HEK293T (cell line): ENCODE measurements around the gene TSKS.

Experiments
- CTCF ChIA-PET: fragments of 350-600 bp; formaldehyde crosslinking; extraction: SDS; loops from one replicate; lab custom pipeline; 2021; ENCODE audit warnings: antibody characterized with exemption, inconsistent platforms; lab: Yijun Ruan, JAX
- POLR2A ChIA-PET: fragments of 350-600 bp; formaldehyde crosslinking; extraction: SDS; loops from one replicate; lab custom pipeline; 2020; ENCODE audit warnings: antibody characterized with exemption, inconsistent platforms; lab: Yijun Ruan, JAX
- DNase-seq: peaks from one replicate; pipeline ENCODE4 v3.0.0; 2012; ENCODE audit warnings: mixed read lengths; ENCODE audit errors: extremely low spot score
- ARNT ChIP-seq: fragments of 450-650 bp; IDR thresholded peaks from 2 replicates; pipeline ENCODE4 v1.6.1; 2017; ENCODE audit warnings: mild to moderate bottlenecking
- BHLHE40 ChIP-seq: fragments of 450-650 bp; IDR thresholded peaks from 2 replicates; pipeline ENCODE4 v1.6.1; 2016; ENCODE audit warnings: mild to moderate bottlenecking, moderate library complexity, borderline replicate concordance
- CTBP1 ChIP-seq: fragments of 450-650 bp; IDR thresholded peaks from 2 replicates; pipeline ENCODE4 v1.6.1; 2016; ENCODE audit warnings: borderline replicate concordance
- ELF4 ChIP-seq: fragments of 450-650 bp; IDR thresholded peaks from 2 replicates; pipeline ENCODE4 v1.6.1; 2017; ENCODE audit warnings: antibody characterized with exemption
- FOXA1 ChIP-seq: fragments of 450-650 bp; IDR thresholded peaks from 2 replicates; pipeline ENCODE4 v1.6.1; 2016; ENCODE audit warnings: mild to moderate bottlenecking
- FOXK2 ChIP-seq: fragments of 450-650 bp; IDR thresholded peaks from 2 replicates; pipeline ENCODE4 v1.6.1; 2016; ENCODE audit warnings: mild to moderate bottlenecking
- FOXM1 ChIP-seq: fragments of 450-650 bp; IDR thresholded peaks from 2 replicates; pipeline ENCODE4 v1.6.1; 2017; ENCODE audit warnings: mild to moderate bottlenecking, borderline replicate concordance
- HDGF ChIP-seq: fragments of 450-650 bp; IDR thresholded peaks from 2 replicates; pipeline ENCODE4 v1.6.1; 2017; ENCODE audit warnings: antibody characterized with exemption, borderline replicate concordance
- L3MBTL2 ChIP-seq: fragments of 450-650 bp; conservative IDR thresholded peaks from 2 replicates; pipeline ENCODE4 v1.6.1; 2016; ENCODE audit warnings: mild to moderate bottlenecking
- LEF1 ChIP-seq: fragments of 450-650 bp; IDR thresholded peaks from 2 replicates; pipeline ENCODE4 v1.6.1; 2017; ENCODE audit warnings: mild to moderate bottlenecking, borderline replicate concordance
- NFRKB ChIP-seq: fragments of 450-650 bp; IDR thresholded peaks from 2 replicates; pipeline ENCODE4 v1.6.1; 2016; ENCODE audit warnings: mild to moderate bottlenecking, moderate library complexity
- SP1 ChIP-seq: fragments of 450-650 bp; IDR thresholded peaks from 2 replicates; pipeline ENCODE4 v1.6.1; 2017
- SUZ12 ChIP-seq: fragments of 450-650 bp; IDR thresholded peaks from 2 replicates; pipeline ENCODE4 v1.6.1; 2016; ENCODE audit warnings: mild to moderate bottlenecking
- TARDBP ChIP-seq: fragments of 450-650 bp; IDR thresholded peaks from 2 replicates; pipeline ENCODE4 v1.6.1; 2016
- ZNF384 ChIP-seq: fragments of 450-650 bp; IDR thresholded peaks from 2 replicates; pipeline ENCODE4 v1.6.1; 2016
- TF ChIP-seq, protein P1 (sequence below): fragments of 450-650 bp; IDR thresholded peaks from 2 replicates; pipeline ENCODE4 v1.6.1; 2016

The TSKS gene

DNA sequence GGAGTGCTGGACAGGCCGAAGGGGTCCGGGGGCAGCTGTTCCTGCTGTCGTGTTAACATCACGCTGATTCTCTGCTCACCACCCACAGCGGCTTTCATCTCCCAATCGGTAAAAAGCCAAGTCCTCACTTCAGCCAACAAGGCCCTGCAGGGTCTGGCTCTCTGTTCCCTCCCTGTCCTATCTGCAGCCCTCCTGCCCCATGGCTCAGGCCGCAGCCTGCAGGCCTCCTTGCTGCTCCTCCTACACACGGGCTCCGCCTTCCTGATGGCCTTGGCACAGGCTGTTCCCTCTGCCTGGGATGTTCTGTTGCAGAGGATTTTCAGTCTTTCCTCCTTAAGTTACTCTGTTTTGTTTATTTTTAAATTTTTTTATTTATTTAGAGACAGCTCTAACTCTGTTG is 27.8 kb upstream of the TSKS start:
- TF ChIP-seq ZNF384 (no peak), L3MBTL2 (no peak), ELF4 (no peak), SP1 (no peak), HDGF (no peak)
- TF ChIP-seq, protein P1, sequence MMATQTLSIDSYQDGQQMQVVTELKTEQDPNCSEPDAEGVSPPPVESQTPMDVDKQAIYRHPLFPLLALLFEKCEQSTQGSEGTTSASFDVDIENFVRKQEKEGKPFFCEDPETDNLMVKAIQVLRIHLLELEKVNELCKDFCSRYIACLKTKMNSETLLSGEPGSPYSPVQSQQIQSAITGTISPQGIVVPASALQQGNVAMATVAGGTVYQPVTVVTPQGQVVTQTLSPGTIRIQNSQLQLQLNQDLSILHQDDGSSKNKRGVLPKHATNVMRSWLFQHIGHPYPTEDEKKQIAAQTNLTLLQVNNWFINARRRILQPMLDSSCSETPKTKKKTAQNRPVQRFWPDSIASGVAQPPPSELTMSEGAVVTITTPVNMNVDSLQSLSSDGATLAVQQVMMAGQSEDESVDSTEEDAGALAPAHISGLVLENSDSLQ: no peak
- CTCF ChIA-PET: no interaction called here
- DNase-seq: no peak
- POLR2A ChIA-PET: no interaction called here

DNA sequence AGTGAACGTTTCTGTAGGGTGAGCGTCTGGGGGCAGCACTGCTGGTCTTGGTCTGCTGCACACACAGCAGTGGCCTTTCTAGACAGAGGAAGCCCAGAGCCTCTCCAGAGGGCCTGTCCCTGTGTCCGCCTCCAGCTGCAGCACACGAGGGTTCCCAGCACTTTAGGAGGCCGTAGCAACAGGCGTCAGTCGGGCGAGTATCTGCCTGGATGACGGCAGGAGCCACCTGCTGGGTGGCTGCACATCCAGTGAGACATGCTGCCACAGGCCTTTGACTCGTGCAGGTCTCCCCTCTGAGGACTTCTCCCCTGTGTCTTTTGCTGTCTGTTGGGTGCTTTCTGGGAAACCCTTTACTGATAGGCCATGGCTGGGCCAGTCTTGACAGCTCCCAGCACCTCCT is 25.8 kb upstream of the TSKS start:
- CTCF ChIA-PET: no interaction called here
- POLR2A ChIA-PET: no interaction called here
- TF ChIP-seq ARNT: no peak
- no peak for TF ChIP-seq TARDBP
- no peak for TF ChIP-seq ELF4
- TF ChIP-seq FOXM1: no peak
- TF ChIP-seq LEF1: no peak
- TF ChIP-seq HDGF: no peak
- TF ChIP-seq CTBP1: no peak
- TF ChIP-seq SP1: no peak
- TF ChIP-seq FOXA1: no peak
- no peak for TF ChIP-seq BHLHE40
- TF ChIP-seq, protein P1: no peak
- TF ChIP-seq ZNF384: no peak
- TF ChIP-seq NFRKB: no peak
- no peak for TF ChIP-seq L3MBTL2
- DNase-seq: no peak

DNA sequence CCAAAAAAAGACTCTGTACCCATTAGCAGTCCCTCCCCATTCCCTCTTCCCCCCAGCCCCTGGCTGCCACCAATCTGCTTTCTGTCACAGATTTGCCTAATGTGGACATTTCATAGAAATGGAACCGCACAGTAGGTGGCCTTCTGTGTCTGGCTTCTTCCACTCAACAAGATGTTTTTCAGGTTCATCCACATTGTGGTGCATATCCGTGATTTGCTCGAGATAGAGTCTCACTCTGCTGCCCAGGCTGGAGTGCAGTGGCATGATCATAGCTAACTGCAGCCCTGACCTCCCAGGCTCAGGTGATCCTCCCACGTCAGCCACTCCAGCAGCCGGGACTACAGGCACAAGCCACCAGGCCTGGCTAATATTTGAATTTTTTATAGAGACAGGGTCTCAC is 24.6 kb upstream of the TSKS start:
- CTCF ChIA-PET: no interaction called here
- POLR2A ChIA-PET: interaction anchor here (0.7 kb wide), 1 partner anchor 14 kb away, joined by 3 read pairs; no protein-coding TSS in a partner anchor
- TF ChIP-seq FOXM1 (no peak), HDGF (no peak), ZNF384 (no peak), LEF1 (no peak), SP1 (no peak), FOXK2 (no peak), NFRKB (no peak), FOXA1 (no peak), L3MBTL2 (no peak)
- no peak for DNase-seq

DNA sequence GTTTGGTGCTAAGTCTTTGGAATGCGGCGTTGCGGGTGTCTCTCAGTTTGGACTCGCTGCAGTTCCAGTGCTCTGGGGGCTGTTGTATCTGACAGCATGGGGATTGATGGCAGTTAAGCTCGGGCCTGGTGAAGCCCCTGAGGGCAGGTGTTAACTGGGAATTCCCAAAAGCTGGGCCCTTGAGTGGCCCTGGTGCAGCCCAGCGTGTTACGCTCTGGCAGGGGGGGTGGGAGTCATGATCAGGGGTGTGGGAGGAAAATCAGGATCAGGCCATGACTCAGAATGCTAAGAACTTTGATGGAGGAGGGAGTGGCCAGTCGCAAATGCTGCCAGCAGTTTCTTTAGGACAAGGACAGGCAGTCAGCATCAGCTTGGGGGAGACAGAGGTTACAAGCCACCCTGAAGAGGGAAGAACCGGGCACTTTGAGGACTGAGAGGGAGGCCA is 23.3 kb upstream of the TSKS start:
- TF ChIP-seq NFRKB (no peak), SP1 (no peak), HDGF (no peak), LEF1 (no peak), L3MBTL2 (no peak)
- no peak for DNase-seq
- ChIA-PET POLR2A (interaction anchor here (0.8 to 1.3 kb wide), 4 partner anchors 13 to 83 kb away, joined by 3 to 4 read pairs (median 4); partner anchors contain the start of genes AP2A1 and PTOV1), CTCF (interaction anchor here (0.7 kb wide), 1 partner anchor 15 kb away, joined by 3 read pairs; no protein-coding TSS in a partner anchor)

DNA sequence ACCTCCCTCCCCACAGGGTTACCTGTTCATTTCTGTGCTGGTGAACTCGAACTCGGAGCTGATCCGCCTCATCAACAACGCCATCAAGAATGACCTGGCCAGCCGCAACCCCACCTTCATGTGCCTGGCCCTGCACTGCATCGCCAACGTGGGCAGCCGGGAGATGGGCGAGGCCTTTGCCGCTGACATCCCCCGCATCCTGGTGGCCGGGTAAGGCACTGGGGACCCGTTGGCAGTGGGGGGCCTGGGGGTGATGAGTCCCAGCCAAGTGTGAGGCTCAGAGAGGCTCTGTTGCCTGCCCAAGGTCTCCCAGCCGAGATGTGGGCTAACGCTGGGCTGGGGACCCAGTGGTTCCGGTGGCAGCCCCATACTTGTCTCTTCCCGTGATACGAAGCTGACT is 19.4 kb upstream of the TSKS start:
- no peak for TF ChIP-seq SUZ12
- TF ChIP-seq ELF4: no peak
- TF ChIP-seq TARDBP: no peak
- no peak for TF ChIP-seq SP1
- no peak for TF ChIP-seq FOXM1
- no peak for TF ChIP-seq HDGF
- TF ChIP-seq CTBP1: no peak
- TF ChIP-seq FOXK2: no peak
- TF ChIP-seq ARNT: no peak
- no peak for TF ChIP-seq ZNF384
- ChIA-PET POLR2A (no interaction called here), CTCF (no interaction called here)

DNA sequence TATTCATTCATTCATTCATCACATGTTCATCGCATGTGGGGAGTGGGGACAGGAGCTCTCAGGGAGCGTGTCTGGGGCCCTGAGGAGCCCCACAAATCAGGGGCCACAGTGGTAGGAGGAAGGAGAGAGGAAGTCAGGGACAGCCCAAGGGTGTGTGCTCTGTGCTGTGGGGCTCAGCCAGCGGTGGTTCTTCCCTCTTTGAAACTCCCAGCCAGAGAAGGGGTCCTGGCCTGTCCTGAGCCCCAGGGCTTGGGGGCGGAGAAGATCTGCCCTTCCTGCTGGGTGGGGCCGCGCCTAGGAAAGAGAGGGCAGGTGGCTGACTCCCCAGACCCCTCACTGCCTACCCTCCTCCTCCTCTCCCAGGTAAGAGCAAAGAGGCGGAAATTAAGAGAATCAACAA is 18.3 kb upstream of the TSKS start:
- TF ChIP-seq CTBP1 (no peak), L3MBTL2 (no peak), TARDBP (no peak), FOXK2 (no peak), FOXM1 (no peak), BHLHE40 (no peak), FOXA1 (no peak), ELF4 (no peak), SUZ12 (no peak), ARNT (no peak), LEF1 (no peak), NFRKB (no peak), SP1 (no peak), HDGF (no peak), ZNF384 (no peak)
- TF ChIP-seq, protein P1: no peak
- CTCF ChIA-PET: no interaction called here
- no peak for DNase-seq
- POLR2A ChIA-PET: no interaction called here

More for the DNA sequence above, 19.4 kb upstream of the TSKS start:
- no peak for DNase-seq
